GM06990 (cell line): Measurements from ENCODE around the gene NPAS2.

Experiments
- DNase-seq: peaks from one replicate; pipeline ENCODE4 v3.0.0-alpha.2; 2011; ENCODE audit not compliant: insufficient read length; ENCODE audit errors: extremely low read depth
- H3K27me3 ChIP-seq: replicated peaks from 2 replicates; pipeline ENCODE4 v1.6.0; 2011; ENCODE audit warnings: low read length; ENCODE audit not compliant: control insufficient read depth, insufficient read depth
- H3K36me3 ChIP-seq: 2 replicates; pipeline ENCODE4 v1.5.1; 2011; ENCODE audit warnings: low read length; ENCODE audit not compliant: control insufficient read depth, insufficient read depth
- H3K4me3 ChIP-seq: replicated peaks from 2 replicates; pipeline ENCODE4 v1.5.1; 2011; ENCODE audit warnings: low read depth, mild to moderate bottlenecking, control low read depth, low read length
- CTCF ChIP-seq: IDR thresholded peaks from 2 replicates; pipeline ENCODE4 v1.5.1; 2011; ENCODE audit warnings: low read length, control low read depth, mild to moderate bottlenecking, inconsistent platforms; ENCODE audit not compliant: insufficient read depth, poor library complexity, severe bottlenecking

The NPAS2 gene

GRCh38 chr2:101025561-101025960 lies 205.6 kb downstream of the NPAS2 start:
- no peak for DNase-seq
- no peak for TF ChIP-seq CTCF
- no peaks in the 10 kb centered on the region for H3K27me3 ChIP-seq
- H3K36me3 ChIP-seq: no peaks in the 10 kb centered on the region; the same call in none of the 2 replicates
- no peak overlapping the region for H3K4me3 ChIP-seq

- no peak for TF ChIP-seq CTCF
- H3K36me3 ChIP-seq: no peaks in the 10 kb centered on the region
- no peaks in the 10 kb centered on the region for H3K27me3 ChIP-seq
Observed at GRCh38 chr2:101026253-101026701, 206.3 kb downstream of the NPAS2 start.

GRCh38 chr2:101026923-101027469 lies 207.1 kb downstream of the NPAS2 start:
- no peak for DNase-seq
- H3K27me3 ChIP-seq: no peaks in the 10 kb centered on the region
- no peak for TF ChIP-seq CTCF

More at GRCh38 chr2:101026253-101026701, 206.3 kb downstream of the NPAS2 start:
- no peak overlapping the region for H3K4me3 ChIP-seq
- no peak for DNase-seq

GRCh38 chr2:101027852-101028251 lies 207.9 kb downstream of the NPAS2 start:
- TF ChIP-seq CTCF: no peak
- DNase-seq: no peak
- no peaks in the 10 kb centered on the region for H3K27me3 ChIP-seq
- H3K36me3 ChIP-seq: no peaks in the 10 kb centered on the region
- H3K4me3 ChIP-seq: no peak overlapping the region

More at GRCh38 chr2:101026923-101027469, 207.1 kb downstream of the NPAS2 start:
- Histone ChIP-seq H3K36me3 (no peaks in the 10 kb centered on the region), H3K4me3 (no peak overlapping the region)

- H3K36me3 ChIP-seq: no peaks in the 10 kb centered on the region
- no peak overlapping the region for H3K4me3 ChIP-seq
Observed at GRCh38 chr2:101030866-101031554, 211.1 kb downstream of the NPAS2 start.

More at GRCh38 chr2:101030866-101031554, 211.1 kb downstream of the NPAS2 start:
- H3K27me3 ChIP-seq: no peaks in the 10 kb centered on the region
- no peak for TF ChIP-seq CTCF
- DNase-seq: no peak
